Left lung (tissue), 10 donors: ENCODE measurements around the gene ENTPD1. TPM values are rescaled to one million over a fixed set of nuclear protein-coding genes. Genes with fewer than 3 reads are reported as not detected.
"Not testable (repeated sequence)": the region's sequence is repeated elsewhere in the genome, so short reads cannot be mapped to it uniquely, and the experiment has no call there.

Experiments used
- ATAC-seq: fragments of 200-7000 bp; cut with Tn5 transposase; one replicate; pipeline ENCODE4 v1.9.1; 2020; ENCODE audit warnings: moderate library complexity
- DNase-seq, 4 donors: peaks; one replicate each; pipeline ENCODE4 v3.0.0-alpha.2; 2013 to 2020
- H3K27ac ChIP-seq, 2 donors: fragments of 200-600 bp; sonication (generic) in 1 of 2; one replicate each; pipeline versions ENCODE4 v1.5.0 to v1.8.0; 2020 to 2021
- H3K27me3 ChIP-seq, 2 donors: fragments of 200-600 bp; sonication (generic) in 1 of 2; one replicate each; pipeline versions ENCODE4 v1.5.0 to v1.8.0; 2020 to 2021
- H3K36me3 ChIP-seq, 2 donors: fragments of 200-600 bp; sonication (generic) in 1 of 2; one replicate each; pipeline versions ENCODE4 v1.5.0 to v1.8.0; 2020 to 2021
- H3K4me1 ChIP-seq, 2 donors: fragments of 200-600 bp; one replicate each; pipeline ENCODE4 v1.8.0; 2021
- H3K4me3 ChIP-seq, 2 donors: fragments of 200-600 bp; sonication (generic) in 1 of 2; one replicate each; pipeline versions ENCODE4 v1.5.0 to v1.8.0; 2020 to 2021; ENCODE audit warnings: mild to moderate bottlenecking in 1 of 2
- H3K9me3 ChIP-seq, 2 donors: fragments of 200-600 bp; sonication (generic) in 1 of 2; one replicate each; pipeline versions ENCODE4 v1.5.0 to v1.8.0; 2020 to 2021
- CTCF ChIP-seq, 2 donors: fragments of 200-600 bp; sonication (generic) in 1 of 2; IDR thresholded peaks; one replicate each; pipeline versions ENCODE4 v1.5.0 to v1.8.0; 2021; ENCODE audit warnings: antibody characterized with exemption in 2 of 2
- intact Hi-C, 2 donors: fragments of 100-400 bp; cut with DNase I; formaldehyde crosslinking; loops; one replicate each; pipeline versions ENCODE4 v1.11.2 to v1.14.2; 2022
- polyA plus RNA-seq, 6 donors: library from polyadenylated mRNA; unstranded; fragments of 120-200 nt; gene quantifications; one replicate each; pipeline ENCODE4 v1.2.1, GENCODE V29; 2013; ENCODE audit not compliant: insufficient read length in 6 of 6
- total RNA-seq, 2 donors: library from RNA; stranded (reverse); fragmentation: NEBNext Ultra II Directional; extraction: Animal tissue kit (Norgen Biotek cat#: 25700); gene quantifications; one replicate each; pipeline ENCODE4 v1.2.1, GENCODE V29; 2021
- donor health status: DM: no; HTN: yes; CAD: no.
- donor health status: DM: no; HTN: no; CAD: no.

ENTPD1 gene
- total and polyA plus RNA-seq, 8 donors, result 20.2 to 37.6 (median 24.5) TPM

- Histone ChIP-seq H3K4me3 (no peak overlapping the region), H3K27me3 (no peaks in the 10 kb centered on the region), H3K9me3 (no peaks in the 10 kb centered on the region), H3K36me3 (no peaks in the 10 kb centered on the region), H3K4me1 (peaks cover 14 to 46% of the 10 kb centered on the region in 2 donors), H3K27ac (peak overlapping the region; percentile 71 to 85)
- DNase-seq (no peak), ATAC-seq (no peak)
- intact Hi-C loops, result no loop called here
- TF ChIP-seq CTCF (IDR thresholded peaks at IDR 0.05), result no peak
Measured at GRCh38 chr10:95794195-95794594, 38.2 kb downstream of the ENTPD1 start.

GRCh38 chr10:95795602-95796001 lies 39.6 kb downstream of the ENTPD1 start:
- Histone ChIP-seq H3K4me1 (peaks cover 14 to 44% of the 10 kb centered on the region in 2 donors), H3K9me3 (peaks cover 0 to 2% of the 10 kb centered on the region in 2 donors), H3K4me3 (no peak overlapping the region), H3K27me3 (no peaks in the 10 kb centered on the region), H3K27ac (no peak overlapping the region), H3K36me3 (no peaks in the 10 kb centered on the region)
- no peak for TF ChIP-seq CTCF (IDR thresholded peaks at IDR 0.05)
- intact Hi-C loops, result no loop called here
- ATAC-seq, result no peak
- no peak for DNase-seq

- Histone ChIP-seq H3K36me3 (no peaks in the 10 kb centered on the region), H3K27me3 (no peaks in the 10 kb centered on the region), H3K4me3 (no peak overlapping the region), H3K9me3 (peaks cover 0 to 4% of the 10 kb centered on the region in 2 donors), H3K4me1 (peaks cover 14 to 39% of the 10 kb centered on the region in 2 donors), H3K27ac (peak overlapping the region in 1 of 2 donors; percentile 16)
- intact Hi-C loops, result no loop called here
- ATAC-seq (no peak), DNase-seq (no peak)
- no peak for TF ChIP-seq CTCF (IDR thresholded peaks at IDR 0.05)
Measured at GRCh38 chr10:95796504-95796903, 40.5 kb downstream of the ENTPD1 start.

- no peaks in the 10 kb centered on the region for H3K36me3 ChIP-seq
- no peak for TF ChIP-seq CTCF (IDR thresholded peaks at IDR 0.05)
- H3K27me3 ChIP-seq, result no peaks in the 10 kb centered on the region
- DNase-seq, result no peak
- peaks cover 2 to 23% of the 10 kb centered on the region in 2 donors for H3K4me1 ChIP-seq
- H3K9me3 ChIP-seq, result peaks cover 0 to 6% of the 10 kb centered on the region in 2 donors
- no peak overlapping the region for H3K4me3 ChIP-seq
- peak overlapping the region in 1 of 2 donors; percentile 24 for H3K27ac ChIP-seq
- intact Hi-C loops, result no loop called here
- ATAC-seq, result no peak
Measured at GRCh38 chr10:95798096-95798855, 42.3 kb downstream of the ENTPD1 start.

GRCh38 chr10:95800286-95800685 lies 44.3 kb downstream of the ENTPD1 start:
- H3K27ac ChIP-seq, H3K4me3 ChIP-seq, DNase-seq, H3K4me1 ChIP-seq, H3K27me3 ChIP-seq, ATAC-seq, intact Hi-C loops, H3K9me3 ChIP-seq, H3K36me3 ChIP-seq: not testable (repeated sequence)

- DNase-seq, H3K4me1 ChIP-seq, H3K9me3 ChIP-seq, H3K27me3 ChIP-seq, H3K36me3 ChIP-seq, H3K4me3 ChIP-seq, ATAC-seq, H3K27ac ChIP-seq, intact Hi-C loops: not testable (repeated sequence)
Measured at GRCh38 chr10:95806687-95807380, 50.9 kb downstream of the ENTPD1 start.

- H3K27me3 ChIP-seq, DNase-seq, H3K4me3 ChIP-seq, intact Hi-C loops, H3K36me3 ChIP-seq, H3K27ac ChIP-seq, H3K9me3 ChIP-seq, H3K4me1 ChIP-seq, ATAC-seq: not testable (repeated sequence)
Measured at GRCh38 chr10:95808705-95809308, 52.8 kb downstream of the ENTPD1 start.
